Left ventricle myocardium inferior (tissue), 1 donor: ENCODE results near the gene LINGO4. TPM values are rescaled to one million over a fixed set of nuclear protein-coding genes. Genes with fewer than 3 reads are reported as not detected.

Experiments
- DNase-seq: peaks from one replicate; pipeline ENCODE4 v3.0.0-alpha.2; 2020
- H3K27ac ChIP-seq: fragments of 200-600 bp; replicated peaks from 2 replicates; pipeline ENCODE4 v1.8.0; 2021
- H3K27me3 ChIP-seq: fragments of 200-600 bp; 2 replicates; pipeline ENCODE4 v1.8.0; 2021; ENCODE audit warnings: low read depth
- H3K36me3 ChIP-seq: fragments of 200-600 bp; 2 replicates; pipeline ENCODE4 v1.8.0; 2021
- H3K4me1 ChIP-seq: fragments of 200-600 bp; 2 replicates; pipeline ENCODE4 v1.8.0; 2021
- H3K4me3 ChIP-seq: fragments of 200-600 bp; 2 replicates; pipeline ENCODE4 v1.8.0; 2021; ENCODE audit warnings: mild to moderate bottlenecking, moderate library complexity
- H3K9me3 ChIP-seq: fragments of 200-600 bp; replicated peaks from 2 replicates; pipeline ENCODE4 v1.8.0; 2021
- intact Hi-C: fragments of 100-400 bp; cut with micrococcal nuclease; formaldehyde crosslinking; loops from one replicate; pipeline ENCODE4 v1.11.0; 2022
- long read RNA-seq: library from polyadenylated mRNA; unstranded; transcript quantifications from one replicate; pipeline ENCODE4 v2.0.0, GENCODE V29; 2021
- total RNA-seq: library from RNA; stranded (reverse); fragmentation: NEBNext Ultra II Directional; extraction: Animal tissue kit (Norgen Biotek cat#: 25700); gene quantifications from one replicate; pipeline ENCODE4 v1.2.1, GENCODE V29; 2021
- TF ChIP-seq, protein P1 (sequence below): fragments of 200-600 bp; IDR thresholded peaks from 2 replicates; pipeline ENCODE4 v1.8.0; 2021; ENCODE audit warnings: antibody characterized with exemption, mild to moderate bottlenecking, borderline replicate concordance
- donor health status: DM: no; HTN: yes; CAD: no; lungs with severe emphysema.

Gene LINGO4, protein sequence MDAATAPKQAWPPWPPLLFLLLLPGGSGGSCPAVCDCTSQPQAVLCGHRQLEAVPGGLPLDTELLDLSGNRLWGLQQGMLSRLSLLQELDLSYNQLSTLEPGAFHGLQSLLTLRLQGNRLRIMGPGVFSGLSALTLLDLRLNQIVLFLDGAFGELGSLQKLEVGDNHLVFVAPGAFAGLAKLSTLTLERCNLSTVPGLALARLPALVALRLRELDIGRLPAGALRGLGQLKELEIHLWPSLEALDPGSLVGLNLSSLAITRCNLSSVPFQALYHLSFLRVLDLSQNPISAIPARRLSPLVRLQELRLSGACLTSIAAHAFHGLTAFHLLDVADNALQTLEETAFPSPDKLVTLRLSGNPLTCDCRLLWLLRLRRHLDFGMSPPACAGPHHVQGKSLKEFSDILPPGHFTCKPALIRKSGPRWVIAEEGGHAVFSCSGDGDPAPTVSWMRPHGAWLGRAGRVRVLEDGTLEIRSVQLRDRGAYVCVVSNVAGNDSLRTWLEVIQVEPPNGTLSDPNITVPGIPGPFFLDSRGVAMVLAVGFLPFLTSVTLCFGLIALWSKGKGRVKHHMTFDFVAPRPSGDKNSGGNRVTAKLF
- 0.77 TPM for total RNA-seq
- long read RNA-seq: 0 reads

DNA sequence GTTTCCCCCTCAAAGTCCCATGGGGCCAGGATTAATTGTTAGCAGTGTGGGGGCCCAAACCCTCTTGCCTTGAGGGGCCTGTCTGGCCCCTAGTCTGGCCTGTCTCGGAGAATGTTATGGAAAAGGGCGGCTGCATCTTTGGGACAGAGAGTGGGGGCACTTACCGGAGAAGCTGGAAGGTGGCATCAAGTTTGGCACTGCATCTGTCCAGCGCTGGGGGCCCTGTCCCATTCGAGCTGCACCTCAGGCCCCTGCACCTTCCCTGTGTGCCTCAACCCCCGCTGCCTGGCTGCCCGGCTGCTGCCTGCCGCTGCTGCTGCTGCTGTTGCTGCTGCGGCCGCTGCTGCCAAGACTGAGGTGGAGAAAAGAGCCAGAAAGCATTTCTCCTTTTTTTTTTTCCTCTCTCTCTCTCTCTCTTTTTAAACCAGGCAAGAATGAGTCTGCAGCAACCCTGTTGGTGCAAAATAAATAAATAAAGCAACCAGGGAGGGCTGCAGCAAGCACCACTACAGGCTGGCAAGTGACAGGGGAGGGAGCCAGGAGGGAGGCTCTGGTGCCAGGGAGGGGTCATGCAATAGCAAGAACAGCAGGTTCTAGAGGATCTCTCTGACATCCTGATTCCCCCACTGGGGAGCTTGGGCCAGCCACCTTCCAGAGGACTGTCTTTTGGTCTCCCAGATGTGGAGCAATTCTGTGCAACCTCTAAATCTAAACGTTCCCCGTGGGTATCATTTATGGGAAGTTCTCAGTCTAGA is at the start of gene LINGO4:
Gene LINGO4 (minus strand): TSS at position 354 of the 755 bp plus-strand sequence. CDS start 2,715 bp downstream, outside the sequence.
- no peaks in the 10 kb centered on the region for H3K36me3 ChIP-seq
- no peaks in the 10 kb centered on the region for H3K4me1 ChIP-seq
- no peak within 1 kb of the TSS for H3K4me3 ChIP-seq
- intact Hi-C loops: no loop called here
- no peak for DNase-seq
- no peak within 1 kb of the TSS for H3K27ac ChIP-seq
- H3K27me3 ChIP-seq: peaks cover 26% of the 10 kb centered on the region
- no peaks in the 10 kb centered on the region for H3K9me3 ChIP-seq
- TF ChIP-seq, protein P1, sequence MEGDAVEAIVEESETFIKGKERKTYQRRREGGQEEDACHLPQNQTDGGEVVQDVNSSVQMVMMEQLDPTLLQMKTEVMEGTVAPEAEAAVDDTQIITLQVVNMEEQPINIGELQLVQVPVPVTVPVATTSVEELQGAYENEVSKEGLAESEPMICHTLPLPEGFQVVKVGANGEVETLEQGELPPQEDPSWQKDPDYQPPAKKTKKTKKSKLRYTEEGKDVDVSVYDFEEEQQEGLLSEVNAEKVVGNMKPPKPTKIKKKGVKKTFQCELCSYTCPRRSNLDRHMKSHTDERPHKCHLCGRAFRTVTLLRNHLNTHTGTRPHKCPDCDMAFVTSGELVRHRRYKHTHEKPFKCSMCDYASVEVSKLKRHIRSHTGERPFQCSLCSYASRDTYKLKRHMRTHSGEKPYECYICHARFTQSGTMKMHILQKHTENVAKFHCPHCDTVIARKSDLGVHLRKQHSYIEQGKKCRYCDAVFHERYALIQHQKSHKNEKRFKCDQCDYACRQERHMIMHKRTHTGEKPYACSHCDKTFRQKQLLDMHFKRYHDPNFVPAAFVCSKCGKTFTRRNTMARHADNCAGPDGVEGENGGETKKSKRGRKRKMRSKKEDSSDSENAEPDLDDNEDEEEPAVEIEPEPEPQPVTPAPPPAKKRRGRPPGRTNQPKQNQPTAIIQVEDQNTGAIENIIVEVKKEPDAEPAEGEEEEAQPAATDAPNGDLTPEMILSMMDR: no peak

DNA sequence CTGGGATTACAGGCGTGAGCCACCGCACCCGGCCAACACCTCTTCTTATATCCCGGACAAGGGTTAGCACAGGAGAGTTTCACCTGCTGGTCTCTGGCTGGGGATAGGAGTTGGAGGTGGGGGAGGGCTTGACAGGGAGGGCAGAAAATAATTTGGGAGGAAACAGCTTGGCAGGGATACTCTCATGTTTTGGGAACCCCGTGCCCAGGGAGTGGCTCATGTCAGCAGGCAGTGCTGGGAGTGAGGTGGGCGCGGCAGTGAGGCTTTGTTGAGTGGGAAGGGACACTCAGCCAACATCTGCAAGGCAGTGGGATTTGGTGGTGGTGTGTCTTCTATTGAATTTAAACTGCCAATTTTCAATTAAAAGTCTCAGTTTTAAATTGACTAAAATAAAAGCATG is 49.4 kb upstream of the LINGO4 start:
- Histone ChIP-seq H3K9me3 (no peaks in the 10 kb centered on the region), H3K4me3 (no peak overlapping the region), H3K27me3 (peaks cover 26% of the 10 kb centered on the region), H3K36me3 (no peaks in the 10 kb centered on the region), H3K27ac (no peak overlapping the region), H3K4me1 (peaks cover 9% of the 10 kb centered on the region)
- TF ChIP-seq, protein P1: no peak
- intact Hi-C loops: no loop called here
- DNase-seq: no peak

DNA sequence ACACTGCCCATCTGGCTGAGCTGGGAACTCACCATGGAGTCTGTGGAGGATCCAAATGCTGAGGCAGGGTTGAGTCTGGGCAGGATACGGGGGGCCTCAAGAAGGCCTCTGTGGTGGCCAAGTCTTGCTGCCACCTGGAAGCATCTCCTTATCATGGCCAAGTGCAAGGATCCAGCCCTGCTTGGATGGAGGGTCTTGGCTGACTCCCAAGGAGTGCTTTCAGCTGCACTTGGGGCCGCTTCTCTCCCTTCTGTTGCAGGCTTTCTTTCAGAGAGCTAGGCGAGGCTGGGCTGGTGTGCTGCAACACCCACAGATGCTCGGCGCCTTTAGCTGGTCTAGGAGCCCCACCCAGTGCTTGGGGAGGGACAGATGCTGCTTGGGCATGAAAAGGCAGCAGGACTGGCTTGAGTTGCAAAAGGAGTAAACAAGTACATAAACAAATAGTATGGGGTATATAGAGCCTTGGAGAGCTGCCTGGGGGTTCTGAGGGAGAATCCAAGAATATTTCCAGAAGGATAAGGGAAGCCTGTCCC is 48.3 kb upstream of the LINGO4 start, which contains the start of gene THEM5:
Gene THEM5 (minus strand): TSS at position 302 of the 533 bp plus-strand sequence. CDS start 147 bp downstream, at position 155.
- no peak for DNase-seq
- peaks cover 37% of the 10 kb centered on the region for H3K27me3 ChIP-seq
- intact Hi-C loops: no loop called here

DNA sequence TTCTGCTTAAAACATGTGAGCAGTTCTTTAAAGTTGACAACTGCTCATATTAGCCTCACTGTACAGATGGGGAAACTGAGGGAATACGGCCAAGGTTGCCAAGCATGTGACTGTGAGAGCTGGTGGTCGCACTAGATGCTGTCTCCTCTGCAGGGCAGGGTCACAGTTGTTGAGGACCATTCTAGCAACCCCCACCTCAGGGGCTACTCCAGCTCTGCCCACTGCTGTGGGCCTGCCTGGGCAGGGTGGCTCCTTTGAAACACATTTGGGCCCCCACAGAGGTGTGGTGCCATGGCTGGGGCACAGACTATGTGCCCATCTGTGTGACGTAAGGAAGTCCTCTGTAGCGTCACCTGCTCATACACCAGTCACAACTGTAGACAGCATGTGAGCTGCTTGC is 47.5 kb upstream of the LINGO4 start:
- Histone ChIP-seq H3K9me3 (no peaks in the 10 kb centered on the region), H3K27ac (no peak overlapping the region), H3K36me3 (no peaks in the 10 kb centered on the region), H3K27me3 (peaks cover 44% of the 10 kb centered on the region), H3K4me1 (peaks cover 16% of the 10 kb centered on the region), H3K4me3 (no peak overlapping the region)
- intact Hi-C loops: no loop called here
- TF ChIP-seq, protein P1: no peak
- DNase-seq: no peak

More for the DNA sequence above, 48.3 kb upstream of the LINGO4 start, which contains the start of gene THEM5:
- TF ChIP-seq, protein P1: no peak
- Histone ChIP-seq H3K9me3 (no peaks in the 10 kb centered on the region), H3K36me3 (no peaks in the 10 kb centered on the region), H3K4me1 (peaks cover 15% of the 10 kb centered on the region), H3K4me3 (no peak within 1 kb of the TSS), H3K27ac (no peak within 1 kb of the TSS)

DNA sequence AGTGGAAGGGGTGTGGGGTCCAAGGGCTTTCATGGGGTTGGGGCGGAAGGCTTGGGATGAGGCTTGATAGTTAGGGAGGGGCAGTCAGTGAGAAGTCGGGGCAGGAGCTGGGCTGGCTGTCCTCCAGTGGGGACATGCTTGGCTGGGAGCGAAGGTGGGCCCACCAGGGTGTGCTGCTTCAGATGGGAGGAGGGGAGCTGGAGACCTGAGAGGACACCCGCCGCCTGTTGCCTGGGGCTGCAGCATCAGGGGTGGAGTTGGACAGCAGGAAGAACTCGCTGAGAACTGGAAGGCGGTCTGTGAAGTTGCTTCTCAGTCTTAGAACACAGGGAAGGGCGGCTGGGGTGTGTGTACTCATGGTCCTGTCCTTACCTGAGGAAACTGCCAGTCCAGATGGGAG is 46.7 kb upstream of the LINGO4 start:
- intact Hi-C loops: no loop called here
- Histone ChIP-seq H3K36me3 (no peaks in the 10 kb centered on the region), H3K4me1 (peaks cover 16% of the 10 kb centered on the region), H3K4me3 (no peak overlapping the region), H3K9me3 (no peaks in the 10 kb centered on the region), H3K27ac (no peak overlapping the region), H3K27me3 (peaks cover 53% of the 10 kb centered on the region)
- TF ChIP-seq, protein P1: no peak
- DNase-seq: no peak
